IPS-18c (cell line): ENCODE measurements around the gene BACH2.
"Not testable (repeated sequence)": the region's sequence is repeated elsewhere in the genome, so short reads cannot be mapped to it uniquely, and the experiment has no call there.

ENCODE experiments used
- H3K4me3 ChIP-seq: 2 replicates; pipeline ENCODE4 v1.7.0; 2013; ENCODE audit warnings: low read depth, mild to moderate bottlenecking, low read length, moderate library complexity; ENCODE audit not compliant: insufficient read depth
- H3K9me3 ChIP-seq: one replicate; pipeline ENCODE4 v1.6.1; 2013; ENCODE audit warnings: mild to moderate bottlenecking, low read length, moderate library complexity; ENCODE audit not compliant: control insufficient read depth, insufficient read depth

The BACH2 gene

DNA sequence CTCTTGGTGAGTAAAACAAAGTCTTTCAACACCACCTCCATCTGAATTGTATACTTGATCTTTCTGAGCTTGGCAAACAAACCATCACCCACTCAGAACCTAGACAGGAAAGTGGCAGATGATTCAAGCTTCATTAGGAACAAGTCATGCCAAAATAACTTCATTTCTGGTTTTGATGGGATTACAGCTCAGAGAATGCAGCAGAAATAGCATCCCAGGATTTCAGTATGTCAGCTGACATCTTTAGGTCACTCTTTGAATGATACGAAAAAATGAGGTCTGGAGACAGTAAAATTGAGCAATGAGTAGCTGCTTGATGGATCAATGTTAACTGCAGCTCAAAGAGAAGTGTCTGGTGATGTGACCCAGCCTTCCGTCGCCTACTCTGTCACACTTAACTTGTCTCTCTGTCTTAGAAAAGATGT is 310.0 kb downstream of the BACH2 start:
- Histone ChIP-seq H3K9me3 (no peaks in the 10 kb centered on the region), H3K4me3 (no peak overlapping the region)

DNA sequence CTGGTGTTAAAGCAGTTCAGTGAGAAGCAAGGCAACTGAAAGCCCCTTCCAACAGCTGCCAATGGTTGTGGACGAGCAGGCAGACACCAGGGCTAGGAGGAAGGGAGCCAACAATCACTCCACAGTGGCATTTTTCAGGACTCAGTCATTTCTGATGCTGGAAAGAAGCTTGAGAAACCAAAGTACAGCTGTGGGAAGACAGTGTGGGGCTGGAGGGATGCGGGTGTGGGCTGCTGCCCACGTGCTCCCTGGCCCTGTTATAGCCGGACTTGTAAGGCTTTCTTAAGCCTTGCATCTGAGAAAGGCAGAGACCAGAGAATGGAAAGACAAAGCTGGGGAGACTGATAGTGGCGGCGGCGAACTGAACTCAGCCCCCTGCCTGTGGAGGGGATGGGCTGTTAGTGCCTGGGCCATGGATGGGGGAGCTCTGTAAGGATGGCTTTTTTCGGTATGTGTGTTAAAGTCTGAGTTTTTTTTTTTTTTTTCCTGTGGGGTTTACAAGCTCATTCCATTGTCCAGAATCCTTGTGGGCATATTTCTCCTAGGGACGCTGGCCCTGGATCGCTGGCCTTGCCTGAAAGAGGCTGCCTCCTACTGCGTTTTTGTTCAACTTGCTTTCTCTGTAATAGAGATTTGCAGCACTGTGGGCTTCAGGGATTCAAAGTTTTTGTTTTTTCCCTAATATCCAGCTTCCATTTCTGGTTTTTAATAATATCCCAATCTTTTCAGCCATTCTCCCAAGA is 310.7 kb downstream of the BACH2 start:
- H3K4me3 ChIP-seq = no peak overlapping the region
- H3K9me3 ChIP-seq = no peaks in the 10 kb centered on the region

DNA sequence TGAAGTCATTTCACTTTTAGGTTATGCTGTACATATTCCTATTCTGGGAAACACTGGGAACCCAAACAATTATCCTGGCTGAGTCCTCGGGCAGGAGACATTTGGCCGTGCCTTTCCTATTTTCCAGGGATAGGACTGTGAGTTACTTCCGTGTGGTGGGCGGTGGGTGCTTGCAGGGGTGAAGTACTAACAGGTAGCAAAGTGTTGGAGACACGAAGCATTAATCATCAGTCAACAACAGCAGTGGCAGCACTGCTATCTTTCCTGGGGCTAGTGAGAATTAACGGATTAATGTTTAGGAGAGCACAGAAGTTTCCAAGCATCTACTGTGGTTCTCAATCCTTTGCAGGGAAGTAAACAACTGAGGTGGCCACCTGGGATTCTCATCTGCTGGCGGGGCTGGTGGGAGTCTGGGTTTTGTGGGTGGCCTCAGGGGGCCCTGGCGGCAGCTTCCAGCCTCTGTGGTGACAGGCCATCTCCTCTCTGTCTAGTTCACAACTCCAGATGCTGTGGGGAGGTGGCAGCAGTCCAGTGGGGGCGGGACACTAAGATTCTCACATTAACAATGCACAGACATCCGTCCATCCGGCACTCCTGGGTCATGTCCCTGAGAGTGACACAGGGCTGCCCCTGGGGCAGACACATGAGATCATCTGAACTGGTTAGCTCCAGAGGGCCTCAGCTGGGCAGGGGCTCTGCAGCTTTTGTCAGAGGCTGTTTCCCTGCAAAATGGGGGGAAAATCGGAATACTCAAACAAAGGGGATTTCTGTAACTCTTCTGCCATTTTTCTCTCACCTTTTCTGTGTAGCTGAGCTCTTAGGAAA is 311.5 kb downstream of the BACH2 start:
- H3K9me3 ChIP-seq = no peaks in the 10 kb centered on the region
- H3K4me3 ChIP-seq = no peak overlapping the region

DNA sequence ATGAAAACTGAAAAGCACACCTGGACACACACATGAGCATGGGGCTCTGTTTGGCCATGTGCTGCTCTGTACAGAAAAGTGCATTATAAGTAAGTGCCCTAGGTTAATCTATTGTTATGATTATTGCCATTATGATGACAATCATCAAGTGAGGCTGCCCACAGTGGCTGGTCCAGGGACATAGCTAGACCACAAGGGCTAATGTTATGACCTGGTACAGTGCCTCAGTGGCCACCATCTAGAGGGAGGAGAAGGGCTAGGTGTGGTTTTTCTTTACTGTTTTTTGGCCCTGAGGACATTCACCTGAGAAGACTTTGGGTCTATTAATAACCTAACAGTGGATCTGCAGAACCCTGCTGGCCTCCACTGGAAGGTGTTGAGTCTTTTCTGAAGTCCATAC is 316.3 kb downstream of the BACH2 start:
- no peak overlapping the region for H3K4me3 ChIP-seq
- no peaks in the 10 kb centered on the region for H3K9me3 ChIP-seq

DNA sequence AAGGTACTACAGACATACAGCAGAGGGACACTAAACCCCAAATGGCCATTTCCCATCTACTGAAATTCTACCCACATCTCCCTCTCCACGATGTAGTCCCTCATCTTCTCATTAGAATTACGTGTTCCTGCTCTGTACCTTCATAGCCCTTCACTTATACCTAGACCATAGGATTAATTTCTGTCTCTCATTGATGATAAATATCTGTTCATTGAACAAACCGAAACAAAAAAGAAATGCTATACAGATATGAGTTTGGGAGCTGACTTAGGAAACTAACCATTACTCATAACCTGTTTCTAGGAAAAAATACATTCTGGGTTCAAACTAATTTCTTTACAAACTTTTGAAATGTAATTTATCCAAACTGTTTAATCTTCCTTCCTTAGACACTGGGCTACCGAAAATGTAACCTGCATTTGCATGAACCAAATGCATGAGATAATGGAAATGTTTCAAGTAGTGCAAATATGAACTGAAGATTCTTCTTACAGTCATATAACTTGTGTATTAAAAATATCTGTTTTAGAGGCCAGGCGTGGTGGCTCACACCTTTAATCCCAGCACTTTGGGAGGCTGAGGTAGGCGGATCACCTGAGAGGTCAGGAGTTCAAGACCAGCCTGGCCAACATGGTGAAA is 317.0 kb downstream of the BACH2 start:
- Histone ChIP-seq H3K4me3 (no peak overlapping the region), H3K9me3 (no peaks in the 10 kb centered on the region)

DNA sequence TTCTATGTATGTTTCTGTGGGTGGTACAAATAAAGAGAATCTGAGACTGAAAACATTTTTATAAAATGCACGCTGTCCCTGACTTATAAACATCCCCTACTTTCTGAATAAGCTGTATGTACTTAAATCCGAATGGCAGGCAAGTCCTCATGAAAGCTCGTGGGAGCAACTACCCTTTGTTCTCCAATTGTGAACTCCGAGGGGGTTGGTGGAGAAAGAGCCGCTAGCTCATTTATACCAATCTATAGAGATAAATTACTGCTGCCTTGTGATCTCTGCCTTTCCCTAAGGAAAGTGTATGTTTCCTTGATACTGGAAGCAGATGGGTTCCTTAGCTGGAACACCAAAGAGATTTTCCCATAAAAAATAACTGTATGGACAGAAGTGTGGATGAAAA is 317.9 kb downstream of the BACH2 start:
- Histone ChIP-seq H3K4me3 (no peak overlapping the region), H3K9me3 (no peaks in the 10 kb centered on the region)

DNA sequence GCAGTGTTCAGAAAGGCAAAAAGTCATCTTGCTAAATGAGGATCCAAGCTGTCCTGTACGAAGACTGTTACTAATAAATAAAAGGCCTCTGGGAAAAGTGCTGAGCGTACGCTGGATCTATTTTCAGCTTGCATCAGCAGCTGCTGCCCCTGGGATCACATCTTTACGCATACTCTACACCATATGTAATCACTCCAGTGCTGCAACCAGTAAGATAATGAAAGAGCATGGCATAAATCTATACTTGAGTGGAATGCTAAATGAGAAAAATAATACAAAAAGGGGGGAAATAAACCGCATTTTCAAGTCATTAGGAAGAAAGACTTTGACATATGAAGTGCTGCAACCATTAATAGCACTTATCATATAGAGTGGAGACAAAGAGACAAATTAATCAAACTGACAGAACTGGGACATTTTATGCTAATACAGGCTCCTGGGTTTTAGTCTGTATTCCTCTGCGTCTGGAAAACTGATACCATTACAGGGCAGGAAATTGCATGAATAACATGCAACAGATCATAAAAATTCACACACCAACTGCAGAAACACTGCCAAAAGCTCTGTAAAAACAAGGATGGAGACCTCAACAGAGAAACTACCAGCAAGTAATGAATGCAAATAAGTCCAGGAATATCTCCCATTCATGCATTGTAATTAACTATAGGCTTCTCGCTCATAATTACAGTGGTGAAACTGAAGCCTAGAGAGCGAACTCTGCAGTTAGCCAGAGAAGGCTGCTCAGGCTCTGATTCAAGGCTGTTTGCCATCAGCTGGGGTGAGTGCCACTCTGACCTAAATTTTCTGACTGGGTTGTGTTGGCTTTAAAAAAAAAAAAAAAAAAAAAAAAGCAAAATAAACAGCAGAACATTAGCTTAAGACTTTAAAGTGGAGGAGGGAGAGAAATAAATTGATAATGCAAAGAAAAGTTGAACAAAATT is 318.6 kb downstream of the BACH2 start:
- Histone ChIP-seq H3K4me3 (no peak overlapping the region), H3K9me3 (no peaks in the 10 kb centered on the region)

DNA sequence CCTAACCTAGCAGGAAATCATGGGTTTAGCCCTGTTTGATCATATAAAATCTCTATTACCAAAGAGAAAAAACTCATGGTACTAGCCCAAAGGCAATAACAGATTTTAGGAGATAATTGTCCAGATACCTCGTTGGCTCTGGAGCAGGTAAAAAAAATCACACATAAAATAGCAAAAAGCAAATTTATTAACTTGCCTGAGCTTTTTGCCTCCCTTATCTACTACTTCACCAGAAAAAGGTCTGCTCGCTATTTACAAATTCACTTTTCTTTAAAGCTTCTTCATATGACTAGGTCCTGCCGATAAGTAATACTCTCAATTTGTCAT is 320.0 kb downstream of the BACH2 start:
- Histone ChIP-seq H3K4me3 (no peak overlapping the region), H3K9me3 (no peaks in the 10 kb centered on the region)

DNA sequence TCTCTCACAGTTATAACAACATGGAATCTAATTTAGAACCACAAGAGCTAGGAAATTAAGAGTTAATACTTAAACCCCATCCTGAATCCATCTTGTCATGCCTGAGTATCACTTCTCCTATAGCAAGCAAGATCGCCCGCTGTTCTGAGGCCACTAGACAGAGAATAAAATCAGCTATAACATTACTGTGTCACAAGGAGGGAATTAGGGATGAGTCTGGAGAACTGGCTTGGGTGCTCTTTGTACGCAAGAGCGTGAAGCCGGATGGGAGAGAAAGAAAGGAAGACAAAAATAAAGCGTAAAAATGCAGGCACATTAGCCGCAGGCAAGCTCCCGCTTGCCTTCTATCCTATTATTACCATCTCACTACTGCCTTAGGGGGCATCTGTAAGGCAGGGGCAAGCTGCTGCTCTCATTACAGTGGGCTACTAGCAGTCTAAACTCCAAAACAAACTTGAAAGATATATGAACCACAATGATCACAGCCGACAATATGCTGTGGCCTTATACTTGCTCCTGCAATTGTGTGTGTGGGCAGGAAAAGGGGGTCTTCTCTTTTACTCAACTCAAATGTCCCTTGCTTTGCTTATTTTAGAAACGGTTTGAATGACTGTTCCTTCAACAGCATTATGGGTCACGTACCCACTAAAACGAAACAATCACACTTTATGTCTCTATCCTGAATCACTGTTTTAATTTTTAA is 320.5 kb downstream of the BACH2 start:
- no peak overlapping the region for H3K4me3 ChIP-seq
- no peaks in the 10 kb centered on the region for H3K9me3 ChIP-seq

DNA sequence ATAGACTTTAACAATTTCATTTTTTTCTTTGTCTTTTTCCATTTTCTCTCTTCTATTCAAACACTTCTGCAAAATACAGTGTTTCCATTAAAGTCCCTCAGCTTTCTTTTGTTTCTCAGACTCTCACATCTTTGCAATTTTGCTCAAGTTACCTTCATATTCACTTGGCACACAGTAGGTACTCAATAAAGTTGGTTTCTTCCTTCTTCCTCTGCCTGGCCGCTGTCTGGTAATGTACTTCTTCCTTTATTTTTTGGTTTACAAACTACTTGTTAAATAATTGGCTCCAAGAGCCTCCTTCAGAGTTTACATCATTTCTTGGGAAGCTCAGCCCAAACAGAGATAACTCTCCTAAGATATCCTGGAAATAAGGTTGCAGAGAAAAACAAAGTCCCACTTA is 321.3 kb downstream of the BACH2 start:
- no peaks in the 10 kb centered on the region for H3K9me3 ChIP-seq
- H3K4me3 ChIP-seq = no peak overlapping the region

DNA sequence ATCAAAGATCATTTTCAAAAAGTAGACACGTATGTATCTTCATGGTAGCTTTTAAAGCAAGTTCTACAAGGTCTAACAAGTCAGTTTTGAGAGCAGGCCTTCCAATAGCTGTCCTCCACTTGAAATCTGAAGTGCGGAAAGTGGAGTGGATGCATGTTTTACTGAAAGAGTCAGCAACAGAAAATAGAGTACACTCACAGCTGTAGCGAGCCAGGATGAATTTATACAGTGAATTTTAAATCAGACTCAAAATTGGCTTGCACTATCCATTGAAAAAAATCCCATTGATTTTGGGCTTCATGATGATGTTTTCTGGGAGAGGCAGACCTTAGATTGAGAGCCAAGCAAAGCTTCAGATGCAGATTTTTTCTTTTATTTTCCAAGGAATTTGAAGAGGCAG is 321.8 kb downstream of the BACH2 start:
- Histone ChIP-seq H3K4me3 (no peak overlapping the region), H3K9me3 (no peaks in the 10 kb centered on the region)

DNA sequence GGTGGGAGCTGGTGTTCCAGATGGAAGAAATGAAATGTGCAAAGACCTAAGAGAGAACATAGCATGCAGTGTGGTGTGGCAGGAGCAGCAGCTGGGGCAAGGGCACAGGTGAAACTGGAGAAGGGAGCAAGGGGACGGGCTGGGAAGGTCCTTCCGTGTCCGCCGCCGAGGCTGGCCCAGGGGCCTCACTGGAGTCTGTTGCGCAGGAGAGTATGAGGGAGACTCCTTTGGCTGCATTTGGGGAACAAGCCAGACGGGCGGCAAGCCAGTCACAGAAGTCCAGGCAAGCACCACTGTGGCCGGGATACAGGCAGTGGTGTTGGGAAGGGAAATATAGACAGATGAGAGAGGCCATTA is 324.6 kb downstream of the BACH2 start:
- H3K4me3 ChIP-seq = no peak overlapping the region
- no peaks in the 10 kb centered on the region for H3K9me3 ChIP-seq

DNA sequence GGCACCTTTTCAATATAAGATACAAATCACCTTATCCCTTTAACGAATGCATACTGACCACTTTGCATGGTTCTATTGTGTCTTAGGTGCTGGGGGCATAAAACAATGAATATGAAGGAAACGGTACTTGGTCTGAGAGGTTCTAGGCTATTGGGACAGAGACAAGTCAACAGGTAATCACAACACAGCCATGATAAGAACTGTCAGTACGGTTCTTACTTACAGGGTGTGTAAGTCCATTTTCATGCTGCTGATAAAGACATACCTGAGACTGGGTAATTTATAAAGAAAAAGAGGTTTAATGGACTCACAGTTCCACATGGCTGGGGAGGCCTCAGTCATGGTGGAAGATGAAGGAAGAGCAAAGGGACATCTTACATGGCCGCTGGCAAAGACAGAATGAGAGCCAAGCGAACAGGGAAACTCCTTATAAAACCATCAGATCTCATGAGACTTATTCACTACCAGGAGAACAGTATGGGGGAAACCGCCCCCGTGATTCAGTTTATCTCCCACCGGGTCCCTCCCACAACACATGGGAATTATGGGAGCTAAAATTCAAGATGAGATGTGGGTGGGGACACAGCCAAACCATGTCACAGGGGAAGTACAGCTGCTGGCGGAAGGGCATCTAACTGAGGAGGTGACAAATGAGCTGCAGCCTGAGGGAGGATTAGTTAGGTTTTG is 325.2 kb downstream of the BACH2 start:
- H3K9me3 ChIP-seq, H3K4me3 ChIP-seq: not testable (repeated sequence)

DNA sequence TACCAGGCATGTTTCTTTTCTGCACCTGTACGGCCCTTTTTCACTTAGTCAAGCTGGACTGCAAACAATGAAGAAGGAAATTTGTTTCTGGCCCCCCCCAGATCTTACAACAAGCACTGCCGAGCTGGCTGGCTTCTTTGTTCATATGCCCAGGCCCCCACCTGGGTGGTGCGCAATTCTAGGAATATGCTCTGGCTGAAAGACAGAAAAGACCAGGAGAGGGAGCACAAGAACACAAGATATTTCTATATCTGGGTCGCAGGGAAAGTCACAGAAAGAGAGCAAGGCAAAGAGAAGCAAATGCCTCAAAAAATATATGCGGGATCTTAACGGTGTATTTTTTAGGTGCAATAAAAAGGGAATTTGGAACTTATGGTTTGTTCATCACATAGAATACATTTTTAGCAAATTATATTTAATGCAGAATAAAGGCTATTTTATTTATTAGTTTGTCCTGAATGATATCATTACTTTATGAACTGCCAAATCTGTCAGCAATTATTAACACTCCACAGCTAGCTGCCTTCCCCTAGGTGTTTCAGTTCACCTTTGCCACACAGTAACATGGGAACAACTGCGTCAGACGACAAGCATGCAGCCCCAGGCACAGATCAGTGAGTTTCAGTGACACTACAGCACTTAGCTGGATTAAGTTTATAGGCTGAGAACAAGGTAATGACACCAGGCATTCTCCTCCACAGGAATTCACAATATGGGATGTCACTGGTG is 325.9 kb downstream of the BACH2 start:
- H3K9me3 ChIP-seq = no peaks in the 10 kb centered on the region
- H3K4me3 ChIP-seq = no peak overlapping the region

DNA sequence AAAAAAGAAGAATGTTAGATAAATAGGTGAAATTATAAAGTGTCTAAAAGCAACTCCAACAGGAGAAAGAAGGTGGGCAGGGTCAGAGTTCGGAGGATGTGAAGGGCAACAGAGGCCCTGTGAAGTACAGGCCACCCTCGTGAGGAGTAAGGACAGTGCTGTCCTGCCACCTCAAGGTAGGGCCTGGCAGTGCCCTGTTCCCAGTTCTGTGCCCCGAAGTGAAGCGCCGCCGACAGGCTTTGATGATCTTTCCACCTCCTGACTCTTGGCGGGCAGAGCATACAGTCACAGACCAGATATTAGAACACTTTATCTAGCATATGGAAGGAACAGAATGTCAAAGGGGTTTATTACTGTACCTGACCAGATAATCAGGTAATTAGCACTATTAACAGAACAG is 326.6 kb downstream of the BACH2 start:
- H3K9me3 ChIP-seq = no peaks in the 10 kb centered on the region
- no peak overlapping the region for H3K4me3 ChIP-seq

DNA sequence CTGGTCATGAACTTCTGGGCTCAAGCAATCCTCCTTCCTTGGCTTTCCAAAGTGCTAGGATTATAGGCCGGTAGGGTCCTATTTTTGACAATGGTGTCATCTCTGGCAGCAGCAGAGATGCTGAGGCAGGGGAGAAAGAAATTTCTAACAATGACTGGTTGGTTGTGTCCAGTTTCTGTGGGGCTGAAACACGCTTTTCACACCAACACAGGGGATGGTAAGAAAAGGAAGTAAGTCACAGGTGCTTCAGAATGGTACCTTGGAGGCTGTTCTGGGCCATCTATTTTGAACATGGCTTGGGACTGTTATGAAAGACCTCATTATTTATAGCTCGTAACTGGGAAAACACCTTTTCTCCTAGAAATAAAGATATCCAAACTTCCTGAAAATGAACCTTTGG is 329.7 kb downstream of the BACH2 start:
- Histone ChIP-seq H3K9me3 (no peaks in the 10 kb centered on the region), H3K4me3 (no peak overlapping the region)
